GM12801 (cell line): ENCODE measurements around the gene SDR42E1.

Source experiments
- TF ChIP-seq, protein P1 (sequence below): IDR thresholded peaks from one replicate; pipeline ENCODE4 v1.5.1; 2011; ENCODE audit warnings: control low read depth; ENCODE audit not compliant: insufficient read length; ENCODE audit errors: extremely low read depth

Gene SDR42E1

DNA sequence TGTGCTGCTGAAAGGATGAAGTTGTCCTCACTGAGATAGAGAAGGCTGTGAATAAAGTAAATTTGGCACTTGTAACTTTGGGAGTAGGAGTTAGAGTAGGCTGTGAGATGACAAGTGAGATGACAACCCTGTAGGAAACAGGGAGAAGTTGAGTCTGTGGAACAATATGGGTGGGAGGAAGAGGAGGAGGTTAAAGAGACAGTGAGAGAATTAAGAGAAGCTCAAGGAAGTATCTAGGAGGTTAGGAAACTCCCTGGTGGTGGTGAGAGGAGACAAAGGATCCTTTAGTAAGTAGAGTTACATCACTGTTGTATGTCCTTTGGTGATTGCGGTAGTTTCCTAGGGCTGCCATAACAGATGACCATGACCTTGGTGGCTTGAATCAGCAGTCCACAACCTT is 13.0 kb upstream of the SDR42E1 start:
- TF ChIP-seq, protein P1, sequence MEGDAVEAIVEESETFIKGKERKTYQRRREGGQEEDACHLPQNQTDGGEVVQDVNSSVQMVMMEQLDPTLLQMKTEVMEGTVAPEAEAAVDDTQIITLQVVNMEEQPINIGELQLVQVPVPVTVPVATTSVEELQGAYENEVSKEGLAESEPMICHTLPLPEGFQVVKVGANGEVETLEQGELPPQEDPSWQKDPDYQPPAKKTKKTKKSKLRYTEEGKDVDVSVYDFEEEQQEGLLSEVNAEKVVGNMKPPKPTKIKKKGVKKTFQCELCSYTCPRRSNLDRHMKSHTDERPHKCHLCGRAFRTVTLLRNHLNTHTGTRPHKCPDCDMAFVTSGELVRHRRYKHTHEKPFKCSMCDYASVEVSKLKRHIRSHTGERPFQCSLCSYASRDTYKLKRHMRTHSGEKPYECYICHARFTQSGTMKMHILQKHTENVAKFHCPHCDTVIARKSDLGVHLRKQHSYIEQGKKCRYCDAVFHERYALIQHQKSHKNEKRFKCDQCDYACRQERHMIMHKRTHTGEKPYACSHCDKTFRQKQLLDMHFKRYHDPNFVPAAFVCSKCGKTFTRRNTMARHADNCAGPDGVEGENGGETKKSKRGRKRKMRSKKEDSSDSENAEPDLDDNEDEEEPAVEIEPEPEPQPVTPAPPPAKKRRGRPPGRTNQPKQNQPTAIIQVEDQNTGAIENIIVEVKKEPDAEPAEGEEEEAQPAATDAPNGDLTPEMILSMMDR: no peak

DNA sequence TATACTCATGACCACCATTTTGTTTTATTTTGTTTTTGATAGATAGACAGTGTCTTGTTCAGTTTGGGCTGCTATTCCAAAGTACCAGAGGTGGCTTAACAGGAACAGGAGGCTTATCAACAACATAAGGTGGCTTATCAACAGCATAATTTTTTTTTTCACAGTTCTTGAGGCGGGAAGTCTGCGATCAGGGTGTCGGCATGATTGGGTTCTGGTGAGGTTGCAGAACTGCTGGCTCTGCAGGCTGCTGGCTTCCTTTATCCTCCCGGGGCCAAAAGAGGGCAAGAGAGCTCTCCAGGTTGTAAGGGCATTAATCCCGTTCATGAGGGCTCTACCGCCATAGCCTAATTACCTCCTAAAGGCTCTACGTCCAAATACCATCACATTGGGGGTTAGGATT is 11.9 kb upstream of the SDR42E1 start:
- TF ChIP-seq, protein P1: no peak

DNA sequence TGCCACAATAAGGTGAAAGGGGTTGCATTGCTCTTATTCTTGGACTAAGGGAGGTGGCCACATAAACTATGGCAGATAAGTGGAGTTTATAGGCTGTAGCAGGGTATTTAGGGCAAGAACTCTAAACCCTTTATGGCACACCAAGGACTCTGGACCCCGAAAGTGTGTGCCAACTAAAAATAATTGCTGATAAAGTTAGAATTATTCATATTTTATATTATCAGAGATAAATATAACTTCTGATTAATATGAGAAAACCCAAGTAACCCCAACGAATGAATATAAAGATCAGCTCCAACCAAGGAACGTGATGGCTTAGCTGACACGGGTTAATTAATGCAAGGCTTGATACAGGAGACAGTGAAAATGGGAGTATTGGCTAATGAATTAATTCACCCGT is 8.8 kb upstream of the SDR42E1 start:
- TF ChIP-seq, protein P1: no peak

DNA sequence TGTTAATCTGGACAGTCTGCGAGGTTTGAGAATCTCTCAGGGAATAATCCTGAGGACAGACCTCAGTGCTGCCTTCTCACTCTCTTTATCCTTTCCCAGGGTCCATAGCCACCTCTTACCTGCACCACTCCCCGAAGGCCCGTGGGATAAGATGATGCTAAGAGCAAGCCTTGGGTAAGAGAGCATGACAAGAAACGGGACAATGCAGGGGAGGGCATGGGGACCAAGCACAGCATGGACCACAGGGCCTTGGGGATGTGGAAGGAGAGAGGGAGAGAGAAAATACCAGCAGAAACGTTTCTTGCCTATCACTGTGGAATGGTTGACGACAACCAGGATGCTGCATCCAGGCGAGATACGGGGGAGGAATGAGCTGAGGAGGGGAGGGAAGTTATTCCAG is 8.3 kb upstream of the SDR42E1 start:
- TF ChIP-seq, protein P1: no peak

DNA sequence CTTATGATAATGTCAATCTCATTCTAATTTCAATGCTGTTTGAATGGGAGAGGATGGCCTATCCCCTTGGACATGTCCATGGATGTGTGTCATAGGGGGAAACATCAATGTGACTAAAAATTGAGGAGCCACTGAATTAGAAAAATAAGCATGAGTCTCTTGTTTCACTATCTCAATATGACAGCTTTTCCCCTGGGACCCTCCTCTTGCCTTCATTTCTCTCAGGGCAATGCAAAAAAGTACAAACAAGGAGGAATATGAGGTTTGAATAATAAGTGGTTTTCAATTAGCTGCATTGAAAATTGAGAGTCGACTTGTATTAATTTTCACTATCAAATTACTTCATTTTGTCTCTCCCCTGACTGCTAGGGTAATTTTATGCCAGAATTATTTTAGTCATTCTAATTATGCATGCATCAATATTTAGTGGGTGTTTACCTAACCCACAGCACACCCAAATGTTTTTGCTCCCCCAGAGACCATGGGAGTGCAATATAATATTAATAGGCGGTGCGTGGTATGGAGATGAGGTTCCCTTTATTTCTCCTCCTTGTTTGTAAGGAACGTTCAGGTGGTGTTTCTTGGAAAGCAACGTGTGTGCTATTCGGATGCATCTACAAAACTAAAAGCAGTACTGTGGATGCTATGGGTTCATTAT is 6.8 kb upstream of the SDR42E1 start:
- TF ChIP-seq, protein P1: no peak

DNA sequence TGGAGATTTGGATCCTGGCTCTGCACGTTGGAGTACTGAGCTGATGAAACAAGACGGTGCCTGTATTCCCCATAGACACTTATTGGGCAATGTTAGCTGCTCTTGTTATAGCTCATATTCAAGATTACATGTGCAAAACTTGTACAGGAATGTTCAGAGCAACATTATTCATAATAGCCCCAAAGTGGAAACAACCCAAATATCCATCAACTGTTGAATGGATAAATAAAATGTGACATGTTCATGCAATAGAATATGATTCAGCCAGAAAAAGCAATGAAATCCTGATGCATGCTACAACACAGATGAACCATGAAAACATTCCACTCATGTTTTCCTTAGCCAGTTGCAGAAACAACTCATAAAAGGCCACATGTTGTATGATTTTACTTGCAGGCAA is 5.7 kb upstream of the SDR42E1 start:
- TF ChIP-seq, protein P1: no peak

DNA sequence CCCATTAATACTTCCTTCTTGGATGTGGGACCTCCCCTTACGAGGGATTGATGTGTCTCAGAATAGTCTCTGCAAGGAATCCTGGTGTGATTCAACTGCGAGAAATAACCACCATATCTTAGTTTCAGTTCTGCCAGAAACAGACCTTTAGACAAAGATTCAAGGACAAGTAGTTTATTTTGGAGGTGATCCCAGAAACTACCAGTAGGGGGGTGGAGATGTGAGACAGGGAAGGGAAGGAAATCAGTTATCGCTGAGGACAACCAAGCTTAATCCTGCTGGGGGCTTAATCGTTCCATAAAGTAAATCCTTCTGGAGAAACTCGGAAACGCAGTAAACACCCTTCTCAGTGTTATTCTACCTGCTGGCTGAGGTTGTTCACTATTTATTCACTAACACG is 5.0 kb upstream of the SDR42E1 start:
- TF ChIP-seq, protein P1: no peak
